ENCODE data around the gene THAP9.

THAP9 gene

DNA sequence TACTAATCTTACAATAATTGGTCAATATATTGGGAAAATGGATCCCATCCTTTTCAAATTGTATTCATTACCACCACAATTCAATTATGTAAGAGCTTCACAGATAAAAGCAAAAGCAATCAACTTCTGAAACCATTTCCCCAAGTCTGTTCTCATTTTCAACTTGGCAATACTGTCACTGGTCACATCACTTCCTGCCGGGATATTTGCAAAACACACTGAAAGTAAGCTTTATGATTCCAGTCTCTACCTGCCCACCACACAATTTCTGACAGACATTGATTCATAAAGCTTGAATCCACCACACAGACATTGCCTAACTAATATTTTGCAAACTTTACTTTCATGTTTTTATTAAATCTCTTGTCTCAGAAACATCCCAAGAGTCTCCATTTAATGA lies 56.5 kb downstream of the THAP9 start:
- ChIA-PET CTCF (no interaction called here), POLR2A (interaction anchor here (1.1 kb wide), 1 partner anchor 10 kb away, joined by 3 read pairs; no protein-coding TSS in a partner anchor)
- TF ChIP-seq L3MBTL2 (conservative IDR thresholded peaks at IDR 0.05): no peak
- no peak for TF ChIP-seq TARDBP (IDR thresholded peaks at IDR 0.05)
- TF ChIP-seq SP1 (IDR thresholded peaks at IDR 0.05): no peak
- TF ChIP-seq HDGF (IDR thresholded peaks at IDR 0.05; ENCODE audit: borderline replicate concordance): no peak
- no peak for TF ChIP-seq LEF1 (IDR thresholded peaks at IDR 0.05; ENCODE audit: borderline replicate concordance)
- no peak for TF ChIP-seq SUZ12 (IDR thresholded peaks at IDR 0.05)
- TF ChIP-seq ELF4 (IDR thresholded peaks at IDR 0.05): no peak
- no peak for TF ChIP-seq BHLHE40 (IDR thresholded peaks at IDR 0.05; ENCODE audit: borderline replicate concordance)
- no peak for TF ChIP-seq CTBP1 (IDR thresholded peaks at IDR 0.05; ENCODE audit: borderline replicate concordance)
- no peak for TF ChIP-seq FOXA1 (IDR thresholded peaks at IDR 0.05)
- TF ChIP-seq ARNT (IDR thresholded peaks at IDR 0.05): no peak
- TF ChIP-seq ZNF384 (IDR thresholded peaks at IDR 0.05): no peak
- no peak for TF ChIP-seq FOXM1 (IDR thresholded peaks at IDR 0.05; ENCODE audit: borderline replicate concordance)
- TF ChIP-seq NFRKB (IDR thresholded peaks at IDR 0.05): no peak
- no peak for DNase-seq (ENCODE audit: extremely low spot score)

DNA sequence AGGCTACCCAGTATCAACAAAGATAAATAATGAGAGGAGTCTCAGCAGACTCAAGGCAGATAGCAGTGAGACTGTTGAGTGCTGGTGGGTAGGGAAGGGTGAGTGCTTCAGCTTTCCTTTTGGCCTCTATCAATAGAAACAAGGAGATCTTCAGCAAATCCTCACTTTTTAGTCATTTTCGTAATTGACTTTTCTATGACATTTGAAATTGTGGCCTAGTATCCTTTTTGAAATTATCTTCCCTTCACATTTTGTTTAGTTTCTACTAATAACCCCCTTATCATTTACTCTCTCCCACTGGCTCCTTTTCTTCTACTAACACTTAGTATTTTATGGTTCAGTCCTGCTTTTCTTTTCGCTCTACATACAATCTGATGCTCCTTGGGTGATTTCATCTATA lies 65.2 kb downstream of the THAP9 start:
- CTCF ChIA-PET: no interaction called here
- DNase-seq (ENCODE audit: extremely low spot score): no peak
- TF ChIP-seq TARDBP (IDR thresholded peaks at IDR 0.05) (no peak), NFRKB (IDR thresholded peaks at IDR 0.05) (no peak), ZNF384 (IDR thresholded peaks at IDR 0.05) (no peak), HDGF (IDR thresholded peaks at IDR 0.05; ENCODE audit: borderline replicate concordance) (no peak), ARNT (IDR thresholded peaks at IDR 0.05) (no peak), L3MBTL2 (conservative IDR thresholded peaks at IDR 0.05) (no peak)
- POLR2A ChIA-PET: no interaction called here

GRCh38 chr4:82968972-82969371 lies 68.4 kb downstream of the THAP9 start:
- DNase-seq (ENCODE audit: extremely low spot score): no peak
- TF ChIP-seq ZNF384 (IDR thresholded peaks at IDR 0.05): no peak
- TF ChIP-seq PKNOX1 (IDR thresholded peaks at IDR 0.05): no peak
- TF ChIP-seq FOXK2 (IDR thresholded peaks at IDR 0.05): no peak
- TF ChIP-seq TARDBP (IDR thresholded peaks at IDR 0.05): no peak
- TF ChIP-seq ARNT (IDR thresholded peaks at IDR 0.05): no peak
- no peak for TF ChIP-seq CTBP1 (IDR thresholded peaks at IDR 0.05; ENCODE audit: borderline replicate concordance)
- TF ChIP-seq SUZ12 (IDR thresholded peaks at IDR 0.05): no peak
- no peak for TF ChIP-seq ELF4 (IDR thresholded peaks at IDR 0.05)
- TF ChIP-seq FOXM1 (IDR thresholded peaks at IDR 0.05; ENCODE audit: borderline replicate concordance): no peak
- TF ChIP-seq SP1 (IDR thresholded peaks at IDR 0.05): no peak
- POLR2A ChIA-PET: no interaction called here
- CTCF ChIA-PET: no interaction called here

GRCh38 chr4:82969414-82969813 lies 68.9 kb downstream of the THAP9 start:
- DNase-seq (ENCODE audit: extremely low spot score): no peak
- ChIA-PET CTCF (no interaction called here), POLR2A (no interaction called here)
- no peak for TF ChIP-seq ARNT (IDR thresholded peaks at IDR 0.05)
- no peak for TF ChIP-seq NFRKB (IDR thresholded peaks at IDR 0.05)
- TF ChIP-seq BHLHE40 (IDR thresholded peaks at IDR 0.05; ENCODE audit: borderline replicate concordance): no peak
- no peak for TF ChIP-seq ELF4 (IDR thresholded peaks at IDR 0.05)
- no peak for TF ChIP-seq SP1 (IDR thresholded peaks at IDR 0.05)
- TF ChIP-seq SUZ12 (IDR thresholded peaks at IDR 0.05): no peak
- TF ChIP-seq HDGF (IDR thresholded peaks at IDR 0.05; ENCODE audit: borderline replicate concordance): no peak
- no peak for TF ChIP-seq TARDBP (IDR thresholded peaks at IDR 0.05)
